Activated T-cell treated with anti-CD3 and anti-CD28 coated beads, Interleukin-2, amount 50 U/mL, for 72 hours (primary cell): Measurements from ENCODE around the gene SH3PXD2B. TPM values are rescaled to one million over a fixed set of nuclear protein-coding genes. Genes with fewer than 3 reads are reported as not detected.

Experiments used
- ATAC-seq, 2 donors: fragments of 150-1000 bp; cut with Tn5 transposase; replicated peaks in 1 of 2; 2 replicates each; pipeline ENCODE4 v1.10.0; 2021; ENCODE audit warnings: moderate library complexity in 2 of 2, mild to moderate bottlenecking in 1 of 2
- DNase-seq, 2 donors: peaks; one replicate each; pipeline ENCODE4 v3.0.0; 2021 to 2022; ENCODE audit warnings: mixed read lengths in 1 of 2
- H3K27ac Mint-ChIP-seq: one replicate; pipeline ENCODE4 v1.8.0; 2022; ENCODE audit warnings: mild to moderate bottlenecking, moderate library complexity, mixed read lengths
- H3K27me3 Mint-ChIP-seq: one replicate; pipeline ENCODE4 v1.8.0; 2022; ENCODE audit warnings: low read depth, mixed read lengths
- H3K36me3 Mint-ChIP-seq, 2 donors: one replicate each; pipeline ENCODE4 v1.8.0; 2022; ENCODE audit warnings: mixed read lengths in 2 of 2, mild to moderate bottlenecking in 1 of 2; ENCODE audit not compliant: insufficient read depth in 2 of 2
- H3K4me1 Mint-ChIP-seq: one replicate; pipeline ENCODE4 v1.8.0; 2022; ENCODE audit warnings: low read depth, mixed read lengths
- H3K4me3 Mint-ChIP-seq, 2 donors: one replicate each; pipeline ENCODE4 v1.8.0; 2022; ENCODE audit warnings: mild to moderate bottlenecking in 2 of 2, mixed read lengths in 2 of 2, moderate library complexity in 2 of 2
- H3K9me3 Mint-ChIP-seq, 2 donors: one replicate each; pipeline ENCODE4 v1.8.0; 2022; ENCODE audit warnings: mixed read lengths in 2 of 2
- total RNA-seq, 2 donors: library from RNA; stranded (reverse); gene quantifications; one replicate each; pipeline ENCODE4 v1.2.3, GENCODE V29; 2022

SH3PXD2B gene
- total RNA-seq, 2 donors from 2014 or later = 0.49 to 1.3 TPM

DNA sequence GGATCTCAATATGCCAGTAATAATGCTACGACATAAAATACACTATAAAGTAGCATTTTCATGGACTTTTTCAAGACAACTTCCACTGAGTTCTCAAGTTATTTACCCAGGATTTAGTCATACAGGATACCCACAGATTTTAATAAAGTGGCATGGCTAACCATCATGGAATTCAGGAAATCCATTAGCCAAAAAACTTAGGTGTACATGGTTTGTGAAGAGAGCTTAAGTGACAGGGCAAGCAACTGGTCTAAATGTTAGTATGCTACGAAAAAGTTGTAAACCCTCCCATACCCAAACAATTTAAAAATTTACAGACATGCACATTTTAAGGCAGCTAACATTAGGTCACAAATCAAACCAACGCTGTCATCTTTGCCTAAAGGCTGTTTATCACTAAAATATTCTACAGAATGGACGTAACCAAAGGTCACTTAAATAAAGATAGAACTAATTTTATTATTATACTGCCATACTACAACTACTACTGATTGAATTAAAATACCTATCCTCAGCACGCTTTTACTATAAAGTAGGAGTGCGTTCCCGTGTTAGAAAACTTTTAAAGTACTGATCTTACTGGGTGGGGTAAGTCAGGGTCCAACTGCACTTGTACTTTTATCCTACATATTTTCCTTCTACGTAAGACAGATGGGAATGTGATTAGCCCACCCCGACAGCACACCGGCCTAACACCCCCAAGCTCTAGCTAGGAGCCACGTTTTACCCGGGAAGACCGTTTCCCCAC, 171.9 kb downstream of the SH3PXD2B start:
- Mint-ChIP-seq H3K27ac (peak overlapping the region; percentile 35), H3K4me1 (peaks cover 41% of the 10 kb centered on the region), H3K4me3 (peak overlapping the region; percentile 90 to 92), H3K27me3 (peaks cover 13% of the 10 kb centered on the region), H3K36me3 (no peaks in the 10 kb centered on the region), H3K9me3 (no peaks in the 10 kb centered on the region)
- DNase-seq (no peak), ATAC-seq (no peak)

- Mint-ChIP-seq H3K27ac (no peak overlapping the region), H3K9me3 (no peaks in the 10 kb centered on the region), H3K4me3 (peak overlapping the region; percentile 90 to 92), H3K4me1 (peaks cover 45% of the 10 kb centered on the region), H3K36me3 (no peaks in the 10 kb centered on the region), H3K27me3 (peaks cover 13% of the 10 kb centered on the region)
- DNase-seq (no peak), ATAC-seq (no peak)
Observed at GRCh38 chr5:172281346-172281745, 173.0 kb downstream of the SH3PXD2B start.

DNA sequence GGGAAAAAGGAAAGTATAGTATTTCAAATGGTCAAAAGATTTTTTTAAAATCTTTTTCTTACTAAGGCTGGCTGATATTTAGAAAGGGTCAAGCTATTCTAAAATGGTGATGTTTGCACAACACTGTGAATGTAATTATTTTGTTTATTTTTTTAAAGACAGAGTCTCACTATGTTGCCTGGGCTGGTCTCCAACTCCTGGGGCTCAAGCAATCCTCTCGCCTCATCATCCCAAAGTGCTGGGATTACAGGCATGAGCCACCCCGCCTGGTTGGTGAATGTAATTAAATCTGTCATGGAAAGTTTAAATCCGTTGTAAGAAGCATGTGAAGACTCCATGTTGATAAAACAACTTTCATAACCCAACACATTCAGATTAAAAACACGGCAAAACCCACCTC, 173.4 kb downstream of the SH3PXD2B start:
- Mint-ChIP-seq H3K9me3 (no peaks in the 10 kb centered on the region), H3K4me3 (no peak overlapping the region), H3K27ac (no peak overlapping the region), H3K4me1 (peaks cover 49% of the 10 kb centered on the region), H3K36me3 (peaks cover 0 to 2% of the 10 kb centered on the region in 2 donors), H3K27me3 (peaks cover 13% of the 10 kb centered on the region)
- DNase-seq (no peak), ATAC-seq (no peak)

GRCh38 chr5:172280317-172280716, 174.0 kb downstream of the SH3PXD2B start:
- H3K9me3 Mint-ChIP-seq = peaks cover 0 to 2% of the 10 kb centered on the region in 2 donors

GRCh38 chr5:172278356-172278755, 176.0 kb downstream of the SH3PXD2B start:
- H3K4me1 Mint-ChIP-seq = peaks cover 64% of the 10 kb centered on the region
- DNase-seq (no peak), ATAC-seq (no peak)
- no peak overlapping the region for H3K27ac Mint-ChIP-seq
- H3K4me3 Mint-ChIP-seq = no peak overlapping the region
- no peaks in the 10 kb centered on the region for H3K27me3 Mint-ChIP-seq
- peaks cover 0 to 2% of the 10 kb centered on the region in 2 donors for H3K9me3 Mint-ChIP-seq
- peaks cover 11 to 13% of the 10 kb centered on the region in 2 donors for H3K36me3 Mint-ChIP-seq

More at GRCh38 chr5:172280317-172280716, 174.0 kb downstream of the SH3PXD2B start:
- peaks cover 4% of the 10 kb centered on the region in 2 donors for H3K36me3 Mint-ChIP-seq
- no peak for DNase-seq
- no peak for ATAC-seq
- peaks cover 55% of the 10 kb centered on the region for H3K4me1 Mint-ChIP-seq
- H3K27me3 Mint-ChIP-seq = peaks cover 6% of the 10 kb centered on the region
- no peak overlapping the region for H3K27ac Mint-ChIP-seq
- no peak overlapping the region for H3K4me3 Mint-ChIP-seq

GRCh38 chr5:172276214-172276613, 178.1 kb downstream of the SH3PXD2B start:
- no peak overlapping the region for H3K27ac Mint-ChIP-seq
- ATAC-seq (no peak), DNase-seq (no peak)
- H3K9me3 Mint-ChIP-seq = peaks cover 0 to 2% of the 10 kb centered on the region in 2 donors
- H3K4me3 Mint-ChIP-seq = peak overlapping the region in 1 of 2 donors; percentile 2
- peaks cover 47% of the 10 kb centered on the region for H3K4me1 Mint-ChIP-seq
- H3K27me3 Mint-ChIP-seq = no peaks in the 10 kb centered on the region
- H3K36me3 Mint-ChIP-seq = peaks cover 12 to 13% of the 10 kb centered on the region in 2 donors

Other genes with a start within 250 kb of the SH3PXD2B start
- gene UBTD2, start 170.8 kb downstream of the SH3PXD2B start, total RNA-seq = 1 to 10 TPM; 6.5 to 7.2 TPM
- gene NEURL1B, start 186.7 kb upstream of the SH3PXD2B start, total RNA-seq = under 1 TPM; 0.29 to 0.63 TPM